ENCODE results near the gene OSBPL1A.
"Not testable (repeated sequence)": the region's sequence is repeated elsewhere in the genome, so short reads cannot be mapped to it uniquely, and the experiment has no call there.

Gene OSBPL1A

DNA sequence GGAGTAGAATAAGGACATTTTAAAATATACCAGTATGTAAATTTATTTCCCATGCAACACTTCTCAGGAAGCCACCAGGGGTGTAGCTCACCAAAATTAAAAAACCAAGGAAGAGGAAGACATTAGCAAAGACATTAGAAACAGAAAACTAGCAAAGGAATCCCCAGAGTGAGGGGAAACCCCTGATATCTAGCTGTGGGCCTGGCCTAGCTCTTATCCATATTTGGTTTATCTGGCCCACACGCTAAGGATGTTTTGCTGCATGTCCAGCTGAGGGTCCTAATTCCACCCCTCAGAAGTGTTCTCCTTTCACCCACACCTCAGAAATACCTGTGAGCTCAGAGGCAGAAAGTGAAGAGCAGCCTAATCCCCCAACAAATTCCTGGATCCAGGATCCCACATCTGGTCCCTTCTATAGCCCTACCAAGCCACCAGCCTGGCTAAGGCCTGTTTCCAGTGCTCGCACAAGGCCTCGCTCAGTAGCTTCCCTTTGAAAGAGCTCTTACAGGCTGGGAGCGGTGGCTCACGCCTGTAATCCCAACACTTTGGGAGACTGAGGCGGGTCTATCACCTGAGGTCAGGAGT lies 17.4 kb downstream of the OSBPL1A start:
- Mint-ChIP-seq H3K4me1 (ENCODE audit: low read depth) (peaks cover 12% of the 10 kb centered on the region), H3K27ac (no peak overlapping the region), H3K27me3 (no peaks in the 10 kb centered on the region), H3K9me3 (no peaks in the 10 kb centered on the region), H3K4me3 (no peak overlapping the region), H3K36me3 (ENCODE audit: low read depth) (peaks cover 5% of the 10 kb centered on the region)
- no peak for DNase-seq

DNA sequence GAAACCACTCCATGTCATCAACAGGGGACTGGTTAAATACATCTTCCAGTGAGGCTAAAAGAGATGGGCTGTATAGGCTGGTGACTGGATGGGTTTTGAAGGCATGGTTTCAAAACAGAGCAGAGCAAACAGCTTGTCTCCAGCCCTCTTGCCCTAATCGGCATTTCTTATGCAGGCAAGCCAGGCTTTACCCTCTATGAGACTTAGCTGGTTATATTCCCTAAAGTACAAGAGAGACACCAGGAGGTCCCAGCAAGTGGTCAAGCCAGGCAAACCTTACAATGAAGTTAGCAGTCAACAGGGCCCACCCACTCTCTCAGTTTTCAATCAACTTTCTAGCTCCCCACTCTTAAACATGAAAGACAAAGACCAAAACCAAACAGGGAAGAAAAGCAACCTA lies 19.0 kb downstream of the OSBPL1A start:
- no peak overlapping the region for H3K27ac Mint-ChIP-seq
- H3K4me1 Mint-ChIP-seq (ENCODE audit: low read depth): peaks cover 12% of the 10 kb centered on the region
- H3K36me3 Mint-ChIP-seq (ENCODE audit: low read depth): peaks cover 6% of the 10 kb centered on the region
- no peaks in the 10 kb centered on the region for H3K9me3 Mint-ChIP-seq
- no peaks in the 10 kb centered on the region for H3K27me3 Mint-ChIP-seq
- H3K4me3 Mint-ChIP-seq: no peak overlapping the region
- DNase-seq: no peak

DNA sequence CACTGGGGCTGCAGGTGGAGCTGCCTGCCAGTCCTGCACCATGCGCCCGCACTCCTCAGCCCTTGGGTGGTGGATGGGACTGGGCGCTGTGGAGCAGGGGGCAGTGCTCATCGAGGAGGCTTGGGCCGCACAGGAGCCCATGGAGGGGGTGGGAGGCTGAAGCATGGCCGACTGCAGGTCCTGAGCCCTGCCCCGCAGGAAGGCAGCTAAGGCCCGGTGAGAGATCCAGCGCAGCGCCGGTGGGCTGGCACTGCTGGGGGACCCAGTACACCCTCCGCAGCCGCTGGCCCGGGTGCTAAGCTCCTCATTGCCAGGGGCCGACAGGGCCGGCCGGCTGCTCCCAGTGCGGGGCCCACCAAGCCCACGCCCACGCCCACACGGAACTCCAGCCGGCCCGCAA lies 21.1 kb downstream of the OSBPL1A start:
- Mint-ChIP-seq H3K4me1 (ENCODE audit: low read depth) (peaks cover 15% of the 10 kb centered on the region), H3K36me3 (ENCODE audit: low read depth) (peaks cover 10% of the 10 kb centered on the region)
- not testable (repeated sequence) for H3K27me3 Mint-ChIP-seq, DNase-seq, H3K27ac Mint-ChIP-seq, H3K9me3 Mint-ChIP-seq, H3K4me3 Mint-ChIP-seq

GRCh38 chr18:24373328-24373727 lies 24.3 kb downstream of the OSBPL1A start:
- H3K9me3 Mint-ChIP-seq: no peaks in the 10 kb centered on the region
- no peaks in the 10 kb centered on the region for H3K27me3 Mint-ChIP-seq
- H3K4me1 Mint-ChIP-seq (ENCODE audit: low read depth): peaks cover 27% of the 10 kb centered on the region
- no peak for DNase-seq
- peaks cover 16% of the 10 kb centered on the region for H3K36me3 Mint-ChIP-seq (ENCODE audit: low read depth)
- no peak overlapping the region for H3K27ac Mint-ChIP-seq
- no peak overlapping the region for H3K4me3 Mint-ChIP-seq

- Mint-ChIP-seq H3K27me3 (no peaks in the 10 kb centered on the region), H3K4me3 (no peak overlapping the region), H3K27ac (no peak overlapping the region), H3K36me3 (ENCODE audit: low read depth) (peaks cover 17% of the 10 kb centered on the region), H3K4me1 (ENCODE audit: low read depth) (peaks cover 31% of the 10 kb centered on the region), H3K9me3 (no peaks in the 10 kb centered on the region)
- DNase-seq: no peak
Observed at GRCh38 chr18:24372279-24372872, 25.2 kb downstream of the OSBPL1A start.

GRCh38 chr18:24370120-24370519 lies 27.5 kb downstream of the OSBPL1A start:
- DNase-seq: no peak
- H3K4me3 Mint-ChIP-seq: no peak overlapping the region
- no peaks in the 10 kb centered on the region for H3K9me3 Mint-ChIP-seq
- peak overlapping the region; percentile 92 for H3K27ac Mint-ChIP-seq
- H3K27me3 Mint-ChIP-seq: no peaks in the 10 kb centered on the region
- peaks cover 14% of the 10 kb centered on the region for H3K36me3 Mint-ChIP-seq (ENCODE audit: low read depth)
- H3K4me1 Mint-ChIP-seq (ENCODE audit: low read depth): peaks cover 31% of the 10 kb centered on the region

DNA sequence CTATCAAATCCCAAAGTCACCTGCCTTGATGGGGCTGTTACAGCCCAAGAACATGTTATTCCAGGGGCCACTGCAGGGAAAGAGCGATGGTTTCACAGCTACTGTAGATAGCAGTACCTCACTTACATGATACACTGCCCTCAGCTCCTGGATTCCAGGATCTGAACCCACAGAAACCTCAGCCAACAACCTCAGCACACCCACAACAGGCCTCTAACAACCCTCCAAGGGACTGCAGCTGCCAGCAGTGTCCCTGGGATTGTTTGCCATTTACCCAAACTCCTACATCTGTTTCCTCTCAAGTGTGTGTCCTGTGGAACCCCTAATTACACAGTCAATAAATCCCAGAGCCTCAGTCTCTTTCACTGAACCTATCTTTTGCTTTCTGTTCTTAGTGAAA lies 28.2 kb downstream of the OSBPL1A start:
- H3K36me3 Mint-ChIP-seq (ENCODE audit: low read depth): peaks cover 14% of the 10 kb centered on the region
- DNase-seq: peak; percentile 48
- H3K27me3 Mint-ChIP-seq: no peaks in the 10 kb centered on the region
- H3K4me3 Mint-ChIP-seq: peak overlapping the region; percentile 9
- H3K27ac Mint-ChIP-seq: peak overlapping the region; percentile 92
- H3K4me1 Mint-ChIP-seq (ENCODE audit: low read depth): peaks cover 31% of the 10 kb centered on the region
- no peaks in the 10 kb centered on the region for H3K9me3 Mint-ChIP-seq

GRCh38 chr18:24368749-24369148 lies 28.9 kb downstream of the OSBPL1A start:
- peaks cover 31% of the 10 kb centered on the region for H3K4me1 Mint-ChIP-seq (ENCODE audit: low read depth)
- H3K9me3 Mint-ChIP-seq: no peaks in the 10 kb centered on the region
- peak overlapping the region; percentile 92 for H3K27ac Mint-ChIP-seq
- peak overlapping the region; percentile 9 for H3K4me3 Mint-ChIP-seq
- peak; percentile 64 for DNase-seq
- no peaks in the 10 kb centered on the region for H3K27me3 Mint-ChIP-seq
- peaks cover 14% of the 10 kb centered on the region for H3K36me3 Mint-ChIP-seq (ENCODE audit: low read depth)

- H3K4me1 Mint-ChIP-seq (ENCODE audit: low read depth): peaks cover 28% of the 10 kb centered on the region
- no peaks in the 10 kb centered on the region for H3K27me3 Mint-ChIP-seq
- H3K36me3 Mint-ChIP-seq (ENCODE audit: low read depth): peaks cover 10% of the 10 kb centered on the region
- no peak overlapping the region for H3K4me3 Mint-ChIP-seq
- H3K27ac Mint-ChIP-seq: no peak overlapping the region
- H3K9me3 Mint-ChIP-seq: no peaks in the 10 kb centered on the region
- no peak for DNase-seq
Observed at GRCh38 chr18:24366328-24366727, 31.3 kb downstream of the OSBPL1A start.

DNA sequence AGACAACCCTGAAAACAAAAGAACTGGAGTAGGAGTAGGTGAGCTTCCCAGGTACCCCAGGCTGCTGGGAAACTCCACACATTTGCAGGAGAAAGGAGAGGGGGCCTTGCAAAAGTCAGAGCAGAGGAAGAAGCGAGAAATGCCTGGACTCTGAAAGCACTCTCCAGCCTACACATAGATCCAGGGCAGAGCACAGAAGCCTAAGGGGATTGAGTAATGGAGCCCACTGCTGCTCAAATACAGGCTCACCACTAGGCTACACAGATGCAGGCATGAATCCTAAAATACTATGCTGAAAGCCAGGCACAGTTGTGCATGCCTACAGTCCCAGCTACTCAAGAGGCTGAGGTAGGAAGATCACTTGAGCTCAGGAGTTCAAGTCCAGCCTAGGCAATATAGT lies 33.4 kb downstream of the OSBPL1A start:
- Mint-ChIP-seq H3K27ac (no peak overlapping the region), H3K9me3 (no peaks in the 10 kb centered on the region), H3K4me1 (ENCODE audit: low read depth) (peaks cover 12% of the 10 kb centered on the region), H3K4me3 (no peak overlapping the region), H3K27me3 (no peaks in the 10 kb centered on the region), H3K36me3 (ENCODE audit: low read depth) (peaks cover 7% of the 10 kb centered on the region)
- DNase-seq: no peak

- H3K27me3 Mint-ChIP-seq: no peaks in the 10 kb centered on the region
- no peaks in the 10 kb centered on the region for H3K9me3 Mint-ChIP-seq
- H3K36me3 Mint-ChIP-seq (ENCODE audit: low read depth): peaks cover 3% of the 10 kb centered on the region
Observed at GRCh38 chr18:24362757-24363156, 34.9 kb downstream of the OSBPL1A start.

DNA sequence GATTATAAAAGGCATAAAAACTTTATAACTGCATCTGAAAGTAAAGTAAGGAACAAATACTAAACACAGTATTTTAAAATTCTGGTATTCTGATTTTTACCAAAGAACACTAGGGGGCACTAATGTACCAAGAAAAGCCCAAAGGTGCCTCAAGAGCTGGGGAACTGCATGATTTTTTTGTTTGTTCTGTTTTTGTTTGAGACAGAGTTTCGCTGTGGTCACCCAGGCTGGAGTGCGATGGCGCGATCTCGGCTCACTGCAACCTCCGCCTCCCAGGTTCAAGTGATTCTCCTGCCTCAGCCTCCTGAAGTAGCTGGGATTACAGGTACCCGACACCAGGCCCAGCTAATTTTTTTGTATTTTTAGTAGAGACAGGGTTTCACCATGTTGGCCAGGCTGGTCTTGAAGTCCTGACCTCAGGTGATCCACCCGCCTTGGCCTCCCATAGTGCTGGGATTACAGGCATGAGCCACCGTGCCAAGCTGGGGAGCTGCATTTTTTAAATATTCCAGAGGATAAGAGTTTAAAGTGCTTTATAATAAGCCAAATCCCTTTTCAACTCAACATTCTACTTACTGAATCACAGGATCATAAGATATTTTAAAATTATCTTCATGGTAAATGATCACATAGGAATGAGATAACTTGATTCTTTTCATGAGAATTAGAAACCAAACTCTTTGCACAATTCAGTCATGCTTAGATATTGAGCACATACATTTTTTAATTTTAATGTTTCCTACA lies 37.7 kb downstream of the OSBPL1A start:
- H3K9me3 Mint-ChIP-seq; H3K27me3 Mint-ChIP-seq; H3K4me1 Mint-ChIP-seq (ENCODE audit: low read depth); H3K4me3 Mint-ChIP-seq; H3K36me3 Mint-ChIP-seq (ENCODE audit: low read depth); H3K27ac Mint-ChIP-seq: not testable (repeated sequence)
- peak; percentile 48 for DNase-seq

More at GRCh38 chr18:24362757-24363156, 34.9 kb downstream of the OSBPL1A start:
- DNase-seq: no peak
- Mint-ChIP-seq H3K4me1 (ENCODE audit: low read depth) (no peaks in the 10 kb centered on the region), H3K4me3 (no peak overlapping the region), H3K27ac (no peak overlapping the region)

DNA sequence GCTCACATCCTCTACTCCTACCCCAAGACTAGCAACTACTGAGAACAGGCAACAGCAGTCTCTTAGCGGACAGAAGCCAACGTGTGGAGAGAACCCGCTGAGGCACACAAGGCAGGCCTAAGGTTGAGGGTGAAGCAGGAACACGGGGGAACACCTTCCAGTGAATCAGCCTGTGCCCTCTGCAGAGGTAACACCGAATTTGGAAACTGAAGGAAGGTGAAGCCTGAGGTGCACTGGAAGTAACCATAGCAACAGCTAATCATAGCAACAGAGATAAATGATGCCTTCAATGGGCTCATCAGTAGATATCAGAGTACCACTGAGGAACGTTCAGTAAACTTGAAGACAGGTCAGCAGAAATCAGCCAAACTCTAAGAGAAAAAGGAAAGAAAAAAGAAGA lies 43.3 kb downstream of the OSBPL1A start:
- Mint-ChIP-seq H3K4me3 (no peak overlapping the region), H3K27me3 (no peaks in the 10 kb centered on the region), H3K9me3 (no peaks in the 10 kb centered on the region), H3K36me3 (ENCODE audit: low read depth) (no peaks in the 10 kb centered on the region), H3K27ac (no peak overlapping the region), H3K4me1 (ENCODE audit: low read depth) (no peaks in the 10 kb centered on the region)
- DNase-seq: no peak

GRCh38 chr18:24346254-24346653 lies 51.4 kb downstream of the OSBPL1A start:
- Mint-ChIP-seq H3K36me3 (ENCODE audit: low read depth) (no peaks in the 10 kb centered on the region), H3K9me3 (no peaks in the 10 kb centered on the region), H3K27me3 (peaks cover 3% of the 10 kb centered on the region), H3K4me3 (no peak overlapping the region), H3K4me1 (ENCODE audit: low read depth) (no peaks in the 10 kb centered on the region), H3K27ac (no peak overlapping the region)
- no peak for DNase-seq

DNA sequence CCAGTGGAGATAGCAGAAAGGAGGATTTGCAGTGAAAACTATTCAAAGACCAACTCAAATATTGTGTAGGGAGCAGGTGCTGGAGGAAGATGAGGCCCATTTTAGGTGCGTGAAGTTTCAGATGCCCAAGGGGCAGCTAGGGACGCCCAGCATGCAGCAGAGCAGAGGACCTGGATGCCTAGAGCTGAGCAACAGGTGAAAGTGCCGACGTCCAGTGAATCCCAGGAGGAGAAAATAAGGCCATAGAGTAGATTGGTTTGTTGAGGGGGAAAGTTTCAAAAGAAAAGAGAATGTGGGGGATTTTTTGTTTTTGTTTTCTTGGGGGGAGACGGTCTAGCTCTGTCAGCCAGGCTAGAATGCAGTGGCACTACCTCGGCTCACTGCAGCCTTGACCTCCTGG lies 53.1 kb downstream of the OSBPL1A start:
- no peaks in the 10 kb centered on the region for H3K9me3 Mint-ChIP-seq
- no peaks in the 10 kb centered on the region for H3K36me3 Mint-ChIP-seq (ENCODE audit: low read depth)
- no peak overlapping the region for H3K27ac Mint-ChIP-seq
- DNase-seq: no peak
- H3K4me3 Mint-ChIP-seq: no peak overlapping the region
- no peaks in the 10 kb centered on the region for H3K4me1 Mint-ChIP-seq (ENCODE audit: low read depth)
- H3K27me3 Mint-ChIP-seq: peaks cover 3% of the 10 kb centered on the region

All from activated T-cell treated with anti-CD3 and anti-CD28 coated beads, Interleukin-2, amount 50 U/mL, for 24 hours (primary cell).